Measurements from ENCODE around the gene SAA4.
"Not testable (repeated sequence)": the region's sequence is repeated elsewhere in the genome, so short reads cannot be mapped to it uniquely, and the experiment has no call there.

SAA4 gene

DNA sequence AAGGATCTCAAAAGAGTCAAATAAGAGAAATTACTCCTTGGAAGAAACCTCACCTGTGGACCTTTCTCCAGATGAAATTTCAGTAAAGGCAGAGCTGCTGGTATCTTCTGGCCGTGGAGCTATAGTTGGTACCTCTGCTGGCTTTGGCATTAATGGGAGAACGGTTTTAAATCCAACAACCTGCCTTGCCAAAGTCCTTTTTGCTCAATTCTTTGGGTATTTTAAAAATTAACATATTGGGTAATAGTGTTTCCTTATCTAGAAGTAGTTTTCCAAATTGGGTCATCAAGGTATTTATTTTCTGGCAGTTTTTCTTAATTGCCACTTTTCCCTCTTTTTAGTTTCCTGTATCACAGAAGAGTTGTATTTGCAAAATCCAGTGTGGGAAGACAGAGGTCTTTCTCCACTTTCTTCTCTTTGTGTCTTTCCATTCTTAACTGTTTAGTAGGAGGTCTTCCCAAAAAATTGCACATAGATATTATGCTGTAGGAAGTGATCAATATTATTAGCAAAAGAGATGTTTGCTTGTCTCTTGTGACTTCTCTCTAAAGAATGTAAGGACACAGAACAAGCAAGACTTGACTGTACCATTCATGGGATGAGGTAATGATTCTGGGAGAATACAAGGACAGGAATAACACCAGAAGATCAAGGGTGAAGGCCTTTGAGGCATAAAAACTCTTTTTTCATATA is at the start of gene SAA4:
TSS of gene SAA4 (minus strand) at position 139 of the 693 bp plus-strand sequence. CDS start 876 bp downstream, outside the sequence.
- DNase-seq = no peak

- DNase-seq = no peak
Measured at GRCh38 chr11:18285841-18286240, 49.2 kb upstream of the SAA4 start.

DNA sequence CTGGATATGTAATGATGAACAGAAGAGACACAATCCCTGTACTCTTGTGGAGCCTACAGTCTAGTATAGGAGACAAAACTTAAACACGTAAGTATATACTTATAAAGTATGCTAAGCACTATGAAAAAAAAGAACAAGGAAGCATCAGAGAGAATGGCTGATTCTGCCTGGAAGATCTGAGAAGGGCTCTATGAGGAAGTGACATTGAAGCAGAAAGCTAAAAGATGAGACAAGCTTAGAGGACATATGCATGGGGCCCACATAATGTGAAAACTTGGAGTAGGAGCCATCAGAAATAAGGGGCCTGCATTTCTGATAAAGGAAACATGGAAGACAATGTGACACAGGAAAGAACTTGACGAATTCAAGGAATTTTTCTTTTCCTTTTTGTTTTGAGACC is 46.0 kb upstream of the SAA4 start:
- DNase-seq = no peak

- DNase-seq = no peak
Measured at GRCh38 chr11:18280438-18281045, 43.9 kb upstream of the SAA4 start.

DNA sequence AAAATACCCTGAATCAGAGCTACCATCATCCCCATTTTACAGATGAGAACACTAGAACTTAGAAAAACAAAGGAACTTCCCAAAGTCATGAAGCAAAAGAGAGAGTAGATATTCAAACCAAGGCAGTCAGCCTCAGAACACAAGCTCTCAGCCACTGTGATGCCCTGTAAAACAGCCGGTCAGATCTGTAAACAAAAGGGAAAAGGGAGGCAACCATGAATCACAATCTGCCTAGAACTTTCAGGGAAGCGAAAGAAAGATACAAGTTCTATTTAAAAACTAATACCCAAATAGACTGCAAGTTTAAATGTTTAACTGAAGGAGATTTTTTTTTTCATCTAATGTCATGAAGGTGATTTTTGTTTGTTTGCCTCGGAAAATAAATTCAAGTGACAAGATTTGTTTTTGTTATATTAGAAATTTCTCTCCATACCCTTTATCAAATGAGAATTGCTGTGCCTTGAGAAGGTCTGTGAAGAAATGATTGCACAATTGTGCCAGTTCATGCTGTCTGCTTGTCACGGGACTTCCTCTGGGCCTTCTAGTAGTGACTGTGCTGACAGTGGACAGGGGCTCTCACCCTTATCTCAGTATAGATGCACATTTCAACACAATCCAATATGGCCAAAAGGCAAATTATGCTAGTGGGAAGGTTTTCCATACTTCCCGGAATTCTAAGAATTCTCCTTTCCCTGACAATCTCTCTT is 41.1 kb upstream of the SAA4 start:
- no peak for DNase-seq

- DNase-seq = no peak
Measured at GRCh38 chr11:18271206-18271605, 34.6 kb upstream of the SAA4 start.

DNA sequence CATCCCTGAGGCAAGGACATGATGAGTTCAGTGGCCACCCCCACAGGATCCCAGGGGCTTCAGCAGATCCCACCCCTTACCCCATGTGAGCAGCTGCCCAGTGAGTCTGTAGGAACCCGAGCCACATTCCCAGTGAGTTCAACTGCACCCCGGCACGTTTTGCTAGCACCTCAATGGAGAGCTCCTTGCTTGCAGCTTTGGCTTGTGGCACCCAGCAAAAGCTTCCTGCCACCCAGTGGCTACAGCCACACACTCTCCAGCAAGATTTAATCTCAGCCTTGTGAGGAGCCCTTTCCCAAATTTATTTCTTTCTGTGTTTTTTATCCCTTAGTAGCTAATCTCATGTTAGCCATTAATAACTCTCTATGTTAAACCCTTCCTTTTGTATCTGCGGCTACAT is 33.5 kb upstream of the SAA4 start:
- no peak for DNase-seq

DNA sequence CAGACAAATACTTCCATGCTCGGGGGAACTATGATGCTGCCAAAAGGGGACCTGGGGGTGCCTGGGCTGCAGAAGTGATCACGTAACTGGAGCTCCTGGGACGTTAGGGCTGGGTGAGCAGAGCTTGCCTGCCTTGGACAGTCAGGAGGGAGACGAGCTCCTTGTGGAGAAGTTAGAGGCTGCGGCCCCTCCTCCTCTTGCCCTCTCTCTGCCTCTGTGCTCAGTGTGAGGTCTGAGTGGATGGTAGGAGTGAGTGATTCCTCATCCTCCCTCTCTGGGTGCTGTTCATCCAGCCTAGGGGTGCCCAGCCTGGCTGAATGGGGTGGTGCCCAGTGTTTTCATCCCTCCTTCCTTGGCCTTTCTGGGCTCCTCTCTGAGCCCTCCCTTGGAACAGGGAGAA is 32.6 kb upstream of the SAA4 start:
- not testable (repeated sequence) for DNase-seq

DNA sequence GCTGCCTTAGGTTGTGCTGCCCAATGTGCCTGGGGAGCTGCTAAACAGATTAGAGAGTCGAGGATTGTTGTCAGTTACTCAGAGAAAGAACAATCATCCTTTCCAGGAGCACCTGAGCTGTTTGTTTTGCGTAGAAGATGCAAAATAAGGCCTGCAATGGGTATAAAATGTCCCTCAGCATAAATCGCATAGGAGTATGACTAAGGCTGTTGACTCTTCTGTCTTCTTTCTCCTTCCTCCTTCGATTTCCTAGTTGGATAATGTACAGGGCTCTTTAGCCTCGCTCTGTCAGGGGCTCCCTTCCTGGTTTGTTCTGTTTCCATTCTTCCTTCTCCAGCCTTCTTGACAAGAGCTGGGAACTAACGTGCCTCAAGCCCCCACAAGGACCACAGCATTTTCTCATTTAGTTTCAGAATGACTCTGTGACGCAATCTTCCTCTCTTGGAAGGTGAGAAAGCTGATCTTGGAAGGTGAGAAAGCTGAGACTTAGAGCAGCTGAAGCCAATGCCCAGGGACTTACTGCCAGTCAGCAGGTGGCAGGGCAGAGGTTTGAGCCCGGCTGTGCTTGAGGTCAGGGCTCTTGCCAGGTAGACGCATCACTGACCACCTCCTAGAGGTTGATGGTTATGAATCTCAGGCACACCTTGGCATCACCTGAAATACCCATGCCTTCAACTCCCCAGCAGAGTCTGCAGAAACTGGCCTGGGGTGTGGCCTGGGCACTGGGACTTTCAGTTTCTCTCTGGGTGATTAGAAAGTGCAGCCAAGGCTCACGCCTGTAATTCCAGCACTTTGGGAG is 30.9 kb upstream of the SAA4 start:
- DNase-seq = not testable (repeated sequence)

DNA sequence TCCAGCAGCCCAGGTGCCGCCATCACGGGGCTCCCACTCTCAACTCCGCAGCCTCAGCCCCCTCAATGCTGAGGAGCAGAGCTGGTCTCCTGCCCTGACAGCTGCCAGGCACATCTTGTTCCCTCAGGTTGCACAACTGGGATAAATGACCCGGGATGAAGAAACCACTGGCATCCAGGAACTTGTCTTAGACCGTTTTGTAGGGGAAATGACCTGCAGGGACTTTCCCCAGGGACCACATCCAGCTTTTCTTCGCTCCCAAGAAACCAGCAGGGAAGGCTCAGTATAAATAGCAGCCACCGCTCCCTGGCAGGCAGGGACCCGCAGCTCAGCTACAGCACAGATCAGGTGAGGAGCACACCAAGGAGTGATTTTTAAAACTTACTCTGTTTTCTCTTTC is 29.3 kb upstream of the SAA4 start, which contains the start of gene SAA1:
TSS of gene SAA1 (plus strand) at position 316 of the 400 bp plus-strand sequence. CDS start 624 bp downstream, outside the sequence.
- DNase-seq = no peak

DNA sequence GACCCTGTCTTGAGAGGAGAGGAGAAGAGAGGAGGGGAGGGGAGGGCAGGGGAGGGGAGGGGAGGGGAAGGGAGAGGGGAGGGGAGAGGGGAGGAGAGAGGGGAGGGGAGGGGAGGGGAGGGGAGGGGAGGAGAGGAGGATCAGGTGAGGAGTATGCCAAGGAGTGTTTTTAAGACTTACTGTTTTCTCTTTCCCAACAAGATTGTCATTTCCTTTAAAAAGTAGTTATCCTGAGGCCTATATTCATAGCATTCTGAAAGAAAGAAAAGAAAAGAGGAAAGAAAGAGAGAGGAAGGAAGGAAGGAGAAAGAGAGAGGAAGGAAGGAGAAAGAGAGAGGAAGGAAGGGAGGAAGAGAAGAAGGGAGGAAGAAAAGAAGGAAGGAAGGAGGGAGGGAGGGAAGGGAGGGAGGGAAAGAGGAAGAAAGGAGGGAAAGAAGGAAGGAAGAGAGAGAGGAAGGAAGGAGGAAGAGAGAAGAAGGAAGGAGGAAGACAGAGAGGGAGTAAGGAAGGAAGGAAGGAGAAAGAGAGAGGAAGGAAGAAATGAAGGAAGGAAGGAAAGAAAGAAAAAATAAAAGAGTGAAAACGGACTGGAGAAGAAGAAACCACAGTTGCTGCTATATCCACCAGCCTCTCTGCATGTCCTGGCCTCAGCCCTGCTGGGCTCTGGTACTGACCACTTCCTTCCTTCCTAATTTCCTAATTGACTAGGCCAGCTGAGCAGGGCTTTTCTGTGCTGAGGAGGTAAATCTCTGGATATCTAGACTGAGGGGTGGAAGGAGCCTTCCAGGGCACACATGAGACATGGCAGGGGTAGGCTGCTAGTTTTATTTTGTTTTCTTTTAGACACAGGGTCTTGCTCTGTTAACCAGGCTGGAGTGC is 28.3 kb upstream of the SAA4 start:
- DNase-seq = no peak

DNA sequence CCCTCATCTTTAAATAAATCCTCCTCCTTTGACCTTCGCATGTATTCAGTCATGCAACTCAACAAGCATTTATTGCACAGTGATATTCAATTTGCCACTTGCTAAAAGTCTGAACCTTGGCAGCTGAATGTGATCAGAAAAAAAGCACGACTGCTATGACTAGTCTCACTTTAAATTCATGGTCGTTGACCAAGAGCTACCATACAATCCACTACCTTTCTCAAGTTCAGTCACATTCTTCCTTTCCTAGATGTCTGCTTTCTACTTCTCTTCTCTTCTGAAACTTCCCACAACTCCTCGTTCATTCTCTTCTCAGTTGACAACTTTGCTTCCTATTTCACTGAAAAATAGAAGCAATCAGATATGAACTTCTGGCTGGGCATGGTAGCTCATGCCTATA is 27.4 kb upstream of the SAA4 start:
- no peak for DNase-seq

GRCh38 chr11:18262681-18263350 is 26.2 kb upstream of the SAA4 start:
- DNase-seq = not testable (repeated sequence)

DNA sequence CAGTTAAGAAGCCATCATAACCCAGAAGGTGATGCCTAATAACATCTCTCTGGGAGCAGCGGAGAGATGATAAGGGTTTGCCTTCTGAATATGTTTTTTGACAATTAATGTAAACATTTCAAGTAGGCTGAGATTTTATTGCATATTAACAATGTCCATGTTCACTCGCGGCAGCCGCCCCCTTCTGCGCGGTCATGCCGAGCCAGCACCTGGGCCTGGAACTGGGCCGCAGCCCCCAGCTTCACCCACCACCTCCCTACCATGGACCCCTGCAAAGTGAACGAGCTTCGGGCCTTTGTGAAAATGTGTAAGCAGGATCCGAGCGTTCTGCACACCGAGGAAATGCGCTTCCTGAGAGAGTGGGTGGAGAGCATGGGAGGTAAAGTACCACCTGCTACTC is 25.1 kb upstream of the SAA4 start:
- DNase-seq = no peak

- DNase-seq = no peak
Measured at GRCh38 chr11:18259259-18259658, 22.7 kb upstream of the SAA4 start.

- no peak for DNase-seq
Measured at GRCh38 chr11:18254781-18255361, 18.3 kb upstream of the SAA4 start.

GRCh38 chr11:18253778-18254338 is 17.3 kb upstream of the SAA4 start:
- DNase-seq = no peak

DNA sequence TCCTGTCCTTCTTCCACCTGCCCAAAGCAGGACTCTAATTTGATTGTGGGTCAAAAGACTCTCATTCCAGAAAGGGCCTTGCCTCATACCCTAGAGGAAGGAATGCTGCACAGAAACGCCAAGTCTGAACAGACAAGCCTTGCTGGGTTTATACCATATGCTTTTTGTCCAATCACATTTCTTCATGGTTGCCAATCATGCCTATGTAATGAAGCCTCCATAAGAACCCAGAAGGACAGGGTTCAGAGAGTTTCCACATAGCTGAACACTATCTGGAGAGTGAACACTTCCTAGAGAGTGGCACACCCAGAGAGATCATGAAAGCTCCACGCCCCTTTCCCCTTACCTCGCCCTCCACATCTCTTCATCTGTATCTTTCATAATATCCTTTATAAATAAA is 16.6 kb upstream of the SAA4 start:
- no peak for DNase-seq

DNA sequence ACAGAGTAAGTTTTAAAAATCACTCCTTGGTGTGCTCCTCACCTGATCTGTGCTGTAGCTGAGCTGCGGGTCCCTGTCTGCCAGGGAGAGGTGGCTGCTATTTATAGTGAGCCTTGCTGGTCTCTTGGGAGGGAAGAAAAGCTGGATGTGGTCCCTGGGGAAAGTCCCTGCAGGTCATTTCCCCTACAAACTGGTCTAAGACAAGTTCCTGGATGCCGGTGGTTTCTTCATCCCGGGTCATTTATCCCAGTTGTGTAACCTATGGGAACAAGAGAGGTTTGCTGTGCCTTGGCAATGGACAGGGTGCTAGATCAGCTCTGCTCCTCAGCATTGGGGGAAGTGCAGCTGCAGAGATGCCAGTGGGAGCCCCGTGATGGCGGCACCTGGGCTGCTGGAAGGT is 12.0 kb upstream of the SAA4 start, which contains the start of gene SAA2:
TSS of gene SAA2 (minus strand) at position 108 of the 400 bp plus-strand sequence. CDS start 657 bp downstream, outside the sequence.
- DNase-seq = no peak

DNA sequence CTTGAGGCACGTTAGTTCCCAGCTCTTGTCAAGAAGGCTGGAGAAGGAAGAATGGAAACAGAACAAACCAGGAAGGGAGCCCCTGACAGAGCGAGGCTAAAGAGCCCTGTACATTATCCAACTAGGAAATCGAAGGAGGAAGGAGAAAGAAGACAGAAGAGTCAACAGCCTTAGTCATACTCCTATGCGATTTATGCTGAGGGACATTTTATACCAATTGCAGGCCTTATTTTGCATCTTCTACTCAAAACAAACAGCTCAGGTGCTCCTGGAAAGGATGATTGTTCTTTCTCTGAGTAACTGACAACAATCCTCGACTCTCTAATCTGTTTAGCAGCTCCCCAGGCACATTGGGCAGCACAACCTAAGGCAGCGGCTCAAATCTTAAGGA is 10.6 kb upstream of the SAA4 start:
- DNase-seq = not testable (repeated sequence)

Data from right hindlimb (tissue), 1 donor.